A549 (cell line): ENCODE results near the gene CCNT2. TPM values are rescaled to one million over a fixed set of nuclear protein-coding genes. Genes with fewer than 3 reads are reported as not detected.
"Not testable (repeated sequence)": the region's sequence is repeated elsewhere in the genome, so short reads cannot be mapped to it uniquely, and the experiment has no call there.

Source experiments
- ATAC-seq, 2 experiments: fragments of 200-7000 bp in 1 of 2; fragments of >200 bp in 1 of 2; cut with Nextera tagmentation in 1 of 2; cut with Tn5 transposase in 1 of 2; 3 replicates each; pipeline versions ENCODE4 v1.8.0 to v1.9.1; 2018 to 2020; ENCODE audit warnings: mild to moderate bottlenecking in 1 of 2, moderate library complexity in 1 of 2
- CTCF ChIA-PET: fragments of 300-600 bp; sonication (Branson Sonifier 250); formaldehyde crosslinking; extraction: SDS; loops from one replicate; lab custom pipeline; 2021; ENCODE audit warnings: antibody characterized with exemption, inconsistent platforms; lab: Yijun Ruan, JAX
- POLR2A ChIA-PET: fragments of 350-600 bp; formaldehyde crosslinking; extraction: SDS; loops from one replicate; lab custom pipeline; 2021; ENCODE audit warnings: antibody characterized with exemption, inconsistent platforms; lab: Yijun Ruan, JAX
- DNase-seq, 2 experiments: peaks; one replicate each; pipeline versions ENCODE4 v3.0.0 to v3.0.0-alpha.2; 2011 to 2016; ENCODE audit warnings: low read depth in 1 of 2, low spot score in 1 of 2
- FAIRE-seq: peaks from 2 replicates; lab custom pipeline; 2011; peaks lifted over from hg19 to GRCh38; lab: Jason Lieb, UNC
- H3K27ac ChIP-seq, 2 experiments: fragments of >200 bp; sonication (Bioruptor Twin); formaldehyde crosslinking; 3 replicates each; pipeline ENCODE4 v1.5.1; 2016 to 2017
- H3K4me1 ChIP-seq: fragments of >200 bp; sonication (Bioruptor Twin); formaldehyde crosslinking; 3 replicates; pipeline ENCODE4 v1.6.1; 2016
- H3K4me2 ChIP-seq: fragments of >200 bp; sonication (Bioruptor Twin); formaldehyde crosslinking; 3 replicates; pipeline ENCODE4 v1.6.1; 2016
- H3K4me3 ChIP-seq: fragments of >200 bp; sonication (Bioruptor Twin); formaldehyde crosslinking; 3 replicates; pipeline ENCODE4 v1.5.1; 2016
- H3K9me3 ChIP-seq: fragments of >200 bp; sonication (Bioruptor Twin); formaldehyde crosslinking; 3 replicates; pipeline ENCODE4 v1.6.1; 2016
- FOXS1 ChIP-seq: fragments of 250-450 bp; sonication (Bioruptor Pico); IDR thresholded peaks from 2 replicates; pipeline ENCODE4 v1.5.0; 2020; ENCODE audit warnings: mild to moderate bottlenecking, moderate library complexity
- NFE2L2 ChIP-seq: fragments of 150-350 bp; conservative IDR thresholded peaks from 2 replicates; pipeline ENCODE4 v1.6.1; 2014; ENCODE audit warnings: low read length
- POLR2AphosphoS2 ChIP-seq: conservative IDR thresholded peaks from 2 replicates; pipeline ENCODE4 v1.6.1; 2012; ENCODE audit warnings: low read length, improper control_type of control experiment, inconsistent platforms
- RARB ChIP-seq: fragments of 250-450 bp; sonication (Bioruptor Pico); IDR thresholded peaks from 2 replicates; pipeline ENCODE4 v1.8.0; 2021; ENCODE audit warnings: mild to moderate bottlenecking, moderate library complexity
- RCOR1 ChIP-seq: fragments of 150-350 bp; IDR thresholded peaks from 2 replicates; pipeline ENCODE4 v1.6.1; 2014; ENCODE audit warnings: antibody characterized with exemption, low read length, low read depth
- RFX5 ChIP-seq: fragments of 450-650 bp; IDR thresholded peaks from 2 replicates; pipeline ENCODE4 v1.7.1; 2014; ENCODE audit warnings: antibody characterized with exemption, mild to moderate bottlenecking, moderate library complexity
- ZFP36 ChIP-seq: fragments of 450-650 bp; IDR thresholded peaks from 2 replicates; pipeline ENCODE4 v1.6.1; 2014; ENCODE audit warnings: borderline replicate concordance; ENCODE audit not compliant: partially characterized antibody
- WGBS: methylation state at CpG from one replicate; pipeline ENCODE4 v1.1.6; 2017; ENCODE audit errors: missing lambda C conversion rate; 5-methylcytosine and 5-hydroxymethylcytosine counted together
- polyA plus RNA-seq, 4 experiments: library from polyadenylated mRNA; depleted of rRNA in 3 of 4; stranded (reverse); fragments of >200 nt; fragmentation: RNase III in 1 of 4; extraction: RNeasy Plus Mini Kit Qiagen cat#74134 plus additional on column Dnase treatment in 1 of 4; gene quantifications; 2 replicates in 3 of 4; 3 replicates in 1 of 4; pipeline ENCODE4 v1.2.3, GENCODE V29; 2011 to 2017
- TF ChIP-seq, protein P1 (sequence below): fragments of 200-600 bp; sonication (generic); IDR thresholded peaks from 2 replicates; pipeline ENCODE4 v1.6.1; 2016; ENCODE audit warnings: antibody characterized with exemption, mild to moderate bottlenecking, moderate library complexity
- TF ChIP-seq, protein P2 (sequence below): fragments of >200 bp; sonication (Bioruptor Twin); formaldehyde crosslinking; IDR thresholded peaks from 2 replicates; pipeline ENCODE4 v1.6.1; 2016

Gene CCNT2
- polyA plus RNA-seq, 2 of the 4 experiments (the other 2 are of a cell fraction): 12.6 to 20.7 TPM

DNA sequence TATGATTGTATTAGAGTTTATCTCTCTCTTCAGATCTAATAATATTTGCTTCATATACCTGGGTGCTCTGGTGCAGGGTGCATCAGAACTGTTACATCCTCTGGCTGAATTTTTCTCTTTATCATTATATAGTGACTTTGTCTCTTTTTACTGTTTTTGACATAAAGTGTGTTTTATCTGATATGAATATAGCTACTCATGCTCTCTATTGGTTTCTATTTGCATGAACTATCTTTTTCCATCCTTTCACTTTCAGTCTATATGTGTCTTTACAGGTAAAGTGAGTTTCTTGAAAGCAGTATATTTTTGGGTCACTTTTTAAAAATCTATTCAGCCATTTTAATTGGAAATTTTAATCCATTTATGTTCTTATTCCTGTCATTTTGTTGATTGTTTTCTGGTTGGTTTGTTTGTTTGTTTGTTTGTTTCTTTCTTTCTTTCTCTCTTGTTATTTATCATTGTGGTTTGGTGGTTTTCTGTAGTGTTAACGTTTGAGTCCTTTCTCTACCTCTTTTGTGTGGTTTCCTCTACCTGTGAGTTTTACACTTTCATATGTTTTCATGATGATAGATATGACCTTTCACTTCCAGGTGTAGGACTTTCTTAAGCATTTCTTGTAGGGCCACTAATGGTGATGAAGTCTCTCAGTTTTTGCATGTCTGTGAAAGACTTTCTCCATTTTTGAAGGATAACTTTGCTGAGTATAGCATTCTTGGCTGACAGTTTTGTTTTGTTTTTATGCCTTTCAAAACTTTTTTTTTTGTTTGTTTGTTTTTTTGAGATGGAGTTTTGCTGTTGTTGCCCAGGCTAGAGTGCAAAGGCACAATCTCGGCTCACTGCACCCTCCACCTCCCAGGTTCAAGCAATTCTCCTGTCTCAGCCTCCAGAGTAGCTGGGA, 54.9 kb downstream of the CCNT2 start (continued):
- TF ChIP-seq FOXS1 (CRISPR knock-in tag) (no peak), POLR2AphosphoS2 (no peak)
- TF ChIP-seq, protein P1, sequence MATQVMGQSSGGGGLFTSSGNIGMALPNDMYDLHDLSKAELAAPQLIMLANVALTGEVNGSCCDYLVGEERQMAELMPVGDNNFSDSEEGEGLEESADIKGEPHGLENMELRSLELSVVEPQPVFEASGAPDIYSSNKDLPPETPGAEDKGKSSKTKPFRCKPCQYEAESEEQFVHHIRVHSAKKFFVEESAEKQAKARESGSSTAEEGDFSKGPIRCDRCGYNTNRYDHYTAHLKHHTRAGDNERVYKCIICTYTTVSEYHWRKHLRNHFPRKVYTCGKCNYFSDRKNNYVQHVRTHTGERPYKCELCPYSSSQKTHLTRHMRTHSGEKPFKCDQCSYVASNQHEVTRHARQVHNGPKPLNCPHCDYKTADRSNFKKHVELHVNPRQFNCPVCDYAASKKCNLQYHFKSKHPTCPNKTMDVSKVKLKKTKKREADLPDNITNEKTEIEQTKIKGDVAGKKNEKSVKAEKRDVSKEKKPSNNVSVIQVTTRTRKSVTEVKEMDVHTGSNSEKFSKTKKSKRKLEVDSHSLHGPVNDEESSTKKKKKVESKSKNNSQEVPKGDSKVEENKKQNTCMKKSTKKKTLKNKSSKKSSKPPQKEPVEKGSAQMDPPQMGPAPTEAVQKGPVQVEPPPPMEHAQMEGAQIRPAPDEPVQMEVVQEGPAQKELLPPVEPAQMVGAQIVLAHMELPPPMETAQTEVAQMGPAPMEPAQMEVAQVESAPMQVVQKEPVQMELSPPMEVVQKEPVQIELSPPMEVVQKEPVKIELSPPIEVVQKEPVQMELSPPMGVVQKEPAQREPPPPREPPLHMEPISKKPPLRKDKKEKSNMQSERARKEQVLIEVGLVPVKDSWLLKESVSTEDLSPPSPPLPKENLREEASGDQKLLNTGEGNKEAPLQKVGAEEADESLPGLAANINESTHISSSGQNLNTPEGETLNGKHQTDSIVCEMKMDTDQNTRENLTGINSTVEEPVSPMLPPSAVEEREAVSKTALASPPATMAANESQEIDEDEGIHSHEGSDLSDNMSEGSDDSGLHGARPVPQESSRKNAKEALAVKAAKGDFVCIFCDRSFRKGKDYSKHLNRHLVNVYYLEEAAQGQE: no peak

DNA sequence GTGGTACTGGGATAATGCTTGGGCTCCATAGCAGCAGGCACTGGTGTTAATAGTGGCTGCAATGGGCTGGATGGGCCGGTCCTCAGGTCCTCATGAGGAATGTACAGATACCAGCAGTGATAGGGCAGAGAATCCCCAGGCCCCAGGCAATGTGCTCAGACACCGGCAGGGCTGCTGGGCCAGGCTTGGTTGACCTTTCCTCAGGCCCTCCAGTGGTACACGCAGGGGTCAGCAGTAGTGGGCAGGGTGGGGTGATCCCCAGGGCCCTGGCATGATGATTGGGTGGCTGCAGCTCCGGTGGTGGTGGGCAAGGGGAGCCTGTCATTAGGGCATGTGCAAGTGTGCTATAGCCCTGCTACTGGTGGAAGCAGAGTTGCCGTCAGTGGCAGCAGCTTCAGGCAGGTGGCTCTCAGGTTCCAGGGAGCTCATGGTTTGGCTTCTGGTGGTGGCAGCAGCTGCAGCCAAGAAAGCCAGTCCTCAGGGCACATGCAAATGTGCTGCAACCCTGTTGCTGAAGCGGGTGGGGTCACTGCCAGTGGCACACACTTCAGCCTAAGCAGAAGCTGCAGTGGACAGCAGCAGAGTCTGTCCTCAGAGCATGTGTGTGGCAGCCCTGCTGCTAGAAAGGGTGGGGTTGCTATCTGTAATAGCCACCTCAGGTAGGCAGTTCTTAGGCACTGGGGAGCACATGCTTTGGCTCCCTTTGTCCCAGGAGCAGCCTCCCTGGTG, 56.8 kb downstream of the CCNT2 start:
- ATAC-seq (no peak; a peak in 1 of 6 replicates), DNase-seq (no peak), FAIRE-seq (no peak)
- Histone ChIP-seq H3K27ac (no peak overlapping the region), H3K9me3 (no peaks in the 10 kb centered on the region; the same call in 2 of the 3 replicates), H3K4me3 (no peak overlapping the region), H3K4me2 (no peak overlapping the region), H3K4me1 (no peaks in the 10 kb centered on the region)
- ChIA-PET POLR2A (no interaction called here), CTCF (no interaction called here)
- 61% methylated on average over 3 of the region's 6 CpGs for WGBS
- TF ChIP-seq RFX5 (no peak), RARB (CRISPR knock-in tag) (no peak)
- TF ChIP-seq, protein P2, sequence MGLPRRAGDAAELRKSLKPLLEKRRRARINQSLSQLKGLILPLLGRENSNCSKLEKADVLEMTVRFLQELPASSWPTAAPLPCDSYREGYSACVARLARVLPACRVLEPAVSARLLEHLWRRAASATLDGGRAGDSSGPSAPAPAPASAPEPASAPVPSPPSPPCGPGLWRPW: no peak

DNA sequence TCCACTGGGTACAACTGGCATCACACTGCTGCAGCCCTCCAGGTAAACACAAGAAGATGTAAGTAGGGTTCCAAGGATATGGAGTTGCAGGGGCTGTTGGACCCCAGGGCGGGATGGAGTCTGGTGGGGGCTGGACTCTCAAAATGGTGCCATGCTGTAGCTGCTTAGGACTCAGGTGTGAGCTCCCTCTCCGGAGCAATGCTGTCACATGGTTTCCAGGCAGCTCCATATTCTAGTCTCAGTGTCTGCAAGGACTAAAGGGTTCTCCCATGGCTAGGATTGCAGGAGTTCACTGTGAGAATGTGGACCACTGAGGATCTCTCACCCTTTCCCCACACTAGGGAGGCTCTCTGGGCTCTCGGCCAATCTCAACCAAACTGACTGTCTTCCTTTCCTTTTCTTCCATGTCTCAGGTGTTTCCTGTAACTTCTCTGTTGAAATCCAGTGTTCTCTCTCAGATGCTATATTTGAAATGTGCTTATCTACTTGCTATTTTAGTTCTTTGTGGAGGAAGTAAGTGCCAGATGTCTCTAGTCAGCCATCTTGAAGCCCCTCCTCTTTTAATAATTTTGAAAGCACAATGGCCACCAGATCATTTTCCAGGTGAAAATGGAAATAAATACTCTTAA, 57.6 kb downstream of the CCNT2 start:
- Histone ChIP-seq H3K27ac (no peak overlapping the region), H3K4me2 (no peak overlapping the region), H3K4me3 (no peak overlapping the region), H3K4me1 (no peaks in the 10 kb centered on the region)
- 39% methylated on average over 3 of the region's 3 CpGs for WGBS
- CTCF ChIA-PET: no interaction called here
- no peak for FAIRE-seq
- POLR2A ChIA-PET: no interaction called here
- TF ChIP-seq RCOR1 (no peak), NFE2L2 (no peak), ZFP36 (no peak), RARB (CRISPR knock-in tag) (no peak)
- TF ChIP-seq, all 56 proteins: peak for 0
- H3K9me3 ChIP-seq: no peaks in the 10 kb centered on the region; the same call in 2 of the 3 replicates
- DNase-seq (no peak), ATAC-seq (no peak)

DNA sequence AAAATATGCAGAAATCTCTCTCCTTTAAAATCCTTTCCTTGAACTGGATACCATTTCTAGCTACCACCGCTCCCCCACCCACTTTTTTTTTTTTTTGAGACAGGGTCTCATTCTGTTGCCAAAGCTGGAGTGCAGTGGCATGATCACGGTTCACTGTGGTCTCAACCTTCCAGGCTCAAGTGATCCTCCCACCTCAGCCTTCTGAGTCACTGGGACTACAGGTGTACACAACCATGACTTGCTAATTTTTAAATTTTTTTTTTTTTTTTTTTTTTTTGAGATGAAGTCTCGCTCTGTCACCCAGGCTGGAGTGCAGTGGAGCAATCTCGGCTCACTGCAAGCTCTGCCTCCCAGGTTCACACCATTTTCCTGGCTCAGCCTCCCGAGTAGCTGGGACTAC, 58.5 kb downstream of the CCNT2 start:
- DNase-seq: not testable (repeated sequence)

More for the DNA sequence above, 58.5 kb downstream of the CCNT2 start:
- H3K4me3 ChIP-seq, H3K27ac ChIP-seq, H3K4me2 ChIP-seq, ATAC-seq, CTCF ChIA-PET, H3K4me1 ChIP-seq, POLR2A ChIA-PET, H3K9me3 ChIP-seq, FAIRE-seq: not testable (repeated sequence)
- TF ChIP-seq NFE2L2: peak; percentile 71
- WGBS: 62% methylated on average over 5 of the region's 5 CpGs
